Muscle of leg (tissue), 11 donors: ENCODE results near the gene SPEF2. TPM values are rescaled to one million over a fixed set of nuclear protein-coding genes. Genes with fewer than 3 reads are reported as not detected.
"Not testable (repeated sequence)": the region's sequence is repeated elsewhere in the genome, so short reads cannot be mapped to it uniquely, and the experiment has no call there.

Experiments used
- DNase-seq: peaks from one replicate; pipeline ENCODE4 v3.0.0; 2013
- H3K27ac ChIP-seq: one replicate; pipeline ENCODE4 v1.5.1; 2013; ENCODE audit warnings: mild to moderate bottlenecking, low read length, control low read depth
- H3K27me3 ChIP-seq: one replicate; pipeline ENCODE4 v1.6.1; 2013; ENCODE audit warnings: low read length; ENCODE audit not compliant: control insufficient read depth, insufficient read depth
- H3K36me3 ChIP-seq: one replicate; pipeline ENCODE4 v1.6.1; 2013; ENCODE audit warnings: low read length; ENCODE audit not compliant: control insufficient read depth, insufficient read depth
- H3K4me1 ChIP-seq: one replicate; pipeline ENCODE4 v1.6.1; 2013; ENCODE audit warnings: low read length; ENCODE audit not compliant: control insufficient read depth, insufficient read depth
- H3K4me3 ChIP-seq: one replicate; pipeline ENCODE4 v1.5.1; 2013; ENCODE audit warnings: low read length, control low read depth
- H3K9me3 ChIP-seq: replicated peaks from 2 replicates; pipeline ENCODE4 v1.6.1; 2013; ENCODE audit warnings: low read depth, low read length; ENCODE audit not compliant: control insufficient read depth
- WGBS: methylation state at CpG from one replicate; pipeline ENCODE4 v1.1.5; 2013; ENCODE audit warnings: missing lambda C conversion rate; ENCODE audit not compliant: insufficient coverage; 5-methylcytosine and 5-hydroxymethylcytosine counted together
- polyA plus RNA-seq, 8 donors: library from polyadenylated mRNA; unstranded; fragments of 120-200 nt; gene quantifications; one replicate each; pipeline versions ENCODE4 v1.2.1 to v1.2.3, GENCODE V29; 2013; ENCODE audit warnings: inconsistent platforms in 1 of 8, low replicate concordance in 1 of 8; ENCODE audit not compliant: insufficient read length in 8 of 8, insufficient read depth in 1 of 8
- total RNA-seq: library from RNA; stranded (reverse); fragments of 120-200 nt; gene quantifications from one replicate; pipeline ENCODE4 v1.2.4, GENCODE V29; 2013

Gene SPEF2
- total and polyA plus RNA-seq, 9 donors: 5.1 to 10.3 (median 8.3) TPM

GRCh38 chr5:35826056-35826455 is 208.4 kb downstream of the SPEF2 start:
- H3K27me3 ChIP-seq: no peaks in the 10 kb centered on the region
- no peak overlapping the region for H3K4me3 ChIP-seq
- H3K9me3 ChIP-seq: no peaks in the 10 kb centered on the region
- no CpG with 5 or more reads among the region's 3 CpGs for WGBS
- H3K36me3 ChIP-seq: no peaks in the 10 kb centered on the region
- H3K27ac ChIP-seq: no peak overlapping the region
- DNase-seq: no peak
- no peaks in the 10 kb centered on the region for H3K4me1 ChIP-seq

GRCh38 chr5:35826554-35826953 is 208.9 kb downstream of the SPEF2 start:
- no peak for DNase-seq
- H3K27ac ChIP-seq: no peak overlapping the region
- no peaks in the 10 kb centered on the region for H3K36me3 ChIP-seq
- no peak overlapping the region for H3K4me3 ChIP-seq
- H3K27me3 ChIP-seq: no peaks in the 10 kb centered on the region
- 83% methylated on average over 1 of the region's 2 CpGs for WGBS
- H3K4me1 ChIP-seq: no peaks in the 10 kb centered on the region
- H3K9me3 ChIP-seq: no peaks in the 10 kb centered on the region

DNA sequence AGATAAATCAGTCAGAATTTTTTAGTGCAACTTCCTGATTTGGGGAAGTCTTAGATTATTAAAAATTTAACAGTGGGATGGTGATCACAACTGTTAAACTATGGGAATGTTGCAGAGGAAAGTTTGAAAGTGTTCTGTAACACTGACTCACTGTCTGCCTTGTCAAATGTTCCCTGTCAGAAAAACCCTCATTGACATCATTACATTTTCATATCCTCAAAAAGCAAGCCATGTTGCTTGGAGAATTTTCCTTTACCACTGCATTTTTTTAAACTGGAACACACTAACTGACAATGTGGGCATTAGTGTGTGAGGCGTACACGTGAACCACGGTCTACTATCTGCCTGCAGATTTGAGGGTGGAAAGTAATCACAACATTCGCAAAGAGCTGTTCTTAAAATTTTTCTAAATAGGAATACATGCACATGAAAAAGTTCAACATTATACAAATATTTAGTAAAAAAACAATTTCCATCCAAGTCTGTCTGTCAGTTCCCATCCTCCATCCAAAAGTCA is 210.5 kb downstream of the SPEF2 start:
- Histone ChIP-seq H3K4me3 (no peak overlapping the region), H3K9me3 (no peaks in the 10 kb centered on the region), H3K4me1 (no peaks in the 10 kb centered on the region), H3K27me3 (no peaks in the 10 kb centered on the region), H3K27ac (no peak overlapping the region), H3K36me3 (no peaks in the 10 kb centered on the region)
- DNase-seq: no peak
- WGBS: no CpG with 5 or more reads among the region's 4 CpGs

- H3K27ac ChIP-seq: no peak overlapping the region
- no peak overlapping the region for H3K4me3 ChIP-seq
- no peaks in the 10 kb centered on the region for H3K27me3 ChIP-seq
- 100% methylated on average over 1 of the region's 4 CpGs for WGBS
- DNase-seq: no peak
- no peaks in the 10 kb centered on the region for H3K9me3 ChIP-seq
- H3K36me3 ChIP-seq: no peaks in the 10 kb centered on the region
- H3K4me1 ChIP-seq: no peaks in the 10 kb centered on the region
These were observed 212.9 kb downstream of the SPEF2 start for GRCh38 chr5:35830587-35830986.

- no peak for DNase-seq
- Histone ChIP-seq H3K4me1 (no peaks in the 10 kb centered on the region), H3K9me3 (no peaks in the 10 kb centered on the region), H3K4me3 (no peak overlapping the region), H3K27me3 (no peaks in the 10 kb centered on the region), H3K36me3 (no peaks in the 10 kb centered on the region), H3K27ac (no peak overlapping the region)
- WGBS: no CpG with 5 or more reads among the region's 2 CpGs
These were observed 215.1 kb downstream of the SPEF2 start for GRCh38 chr5:35832762-35833161.

- Histone ChIP-seq H3K36me3 (no peaks in the 10 kb centered on the region), H3K27me3 (no peaks in the 10 kb centered on the region), H3K9me3 (no peaks in the 10 kb centered on the region), H3K27ac (no peak overlapping the region), H3K4me3 (no peak overlapping the region), H3K4me1 (no peaks in the 10 kb centered on the region)
- 100% methylated on average over 1 of the region's 2 CpGs for WGBS
- no peak for DNase-seq
These were observed 215.6 kb downstream of the SPEF2 start for GRCh38 chr5:35833224-35833623.

DNA sequence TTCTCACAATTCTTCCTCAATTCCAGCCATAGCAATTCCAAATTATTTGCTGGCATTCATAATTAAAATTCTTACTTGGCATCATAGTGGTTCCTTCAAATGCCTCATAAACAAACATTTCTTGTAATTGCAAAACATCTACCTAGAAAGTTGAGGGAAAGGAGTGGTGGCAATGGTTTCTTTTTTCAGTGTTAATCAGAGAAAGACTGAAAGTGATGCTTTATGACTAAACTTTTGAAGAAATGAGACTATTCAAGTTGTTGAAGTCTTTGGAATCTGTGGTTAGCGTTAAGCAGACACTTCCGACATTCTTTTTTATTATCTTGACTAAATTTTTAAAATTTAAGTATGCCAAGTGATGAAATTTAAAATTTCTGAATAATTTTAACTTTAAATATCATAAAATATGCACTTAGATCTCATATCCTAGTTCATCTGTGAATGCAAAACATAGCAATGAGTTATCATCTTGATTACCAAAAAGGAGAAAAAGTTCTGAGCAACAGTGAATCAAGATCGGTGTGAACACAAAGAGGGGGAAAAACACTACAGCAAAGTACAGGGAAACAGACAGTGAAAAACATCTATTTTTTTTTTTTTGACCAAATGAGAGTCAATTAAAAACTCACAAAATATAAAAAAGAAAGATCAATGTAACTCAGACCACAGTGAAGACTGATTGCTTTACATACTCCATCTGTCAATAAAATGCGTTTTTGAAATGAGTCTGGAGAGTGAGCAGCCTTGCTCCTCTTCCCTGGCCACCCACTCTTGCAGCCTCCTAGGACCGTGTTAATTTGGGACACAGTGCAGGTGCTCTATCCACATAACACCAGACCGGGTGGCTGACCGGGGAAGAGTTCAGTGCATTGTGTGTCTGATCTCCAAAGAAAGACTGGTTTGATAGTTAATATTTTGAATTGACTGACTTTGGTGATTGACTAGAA is 218.4 kb downstream of the SPEF2 start:
- no peaks in the 10 kb centered on the region for H3K36me3 ChIP-seq

GRCh38 chr5:35838370-35839042 is 220.8 kb downstream of the SPEF2 start:
- Histone ChIP-seq H3K9me3 (no peaks in the 10 kb centered on the region), H3K4me1 (no peaks in the 10 kb centered on the region), H3K4me3 (no peak overlapping the region), H3K27me3 (no peaks in the 10 kb centered on the region), H3K27ac (no peak overlapping the region), H3K36me3 (no peaks in the 10 kb centered on the region)
- no peak for DNase-seq
- 100% methylated on average over 1 of the region's 5 CpGs for WGBS

More for the DNA sequence above, 218.4 kb downstream of the SPEF2 start:
- Histone ChIP-seq H3K4me1 (no peaks in the 10 kb centered on the region), H3K4me3 (no peak overlapping the region), H3K27ac (no peak overlapping the region), H3K27me3 (no peaks in the 10 kb centered on the region), H3K9me3 (no peaks in the 10 kb centered on the region)
- DNase-seq: no peak
- WGBS: 80% methylated on average over 2 of the region's 7 CpGs

GRCh38 chr5:35842856-35843255 is 225.2 kb downstream of the SPEF2 start:
- Histone ChIP-seq H3K27me3 (no peaks in the 10 kb centered on the region), H3K36me3 (no peaks in the 10 kb centered on the region), H3K9me3 (peaks cover 12% of the 10 kb centered on the region), H3K4me1 (peaks cover 5% of the 10 kb centered on the region), H3K4me3 (no peak overlapping the region), H3K27ac (no peak overlapping the region)
- no peak for DNase-seq

GRCh38 chr5:35845508-35845907 is 227.8 kb downstream of the SPEF2 start:
- H3K4me3 ChIP-seq, H3K27me3 ChIP-seq, H3K36me3 ChIP-seq, DNase-seq, H3K27ac ChIP-seq: not testable (repeated sequence)
- H3K4me1 ChIP-seq: peaks cover 13% of the 10 kb centered on the region
- peaks cover 12% of the 10 kb centered on the region for H3K9me3 ChIP-seq
- no CpG with 5 or more reads among the region's 2 CpGs for WGBS
